Ishikawa (cell line): ENCODE measurements around the gene OR11H7.

Experiments used
- CREB1 ChIP-seq: IDR thresholded peaks from 2 replicates; pipeline ENCODE4 v1.6.1; 2012; ENCODE audit warnings: low read depth
- EGR1 ChIP-seq: IDR thresholded peaks from 2 replicates; pipeline ENCODE4 v1.6.1; 2012
- EP300 ChIP-seq: IDR thresholded peaks from 2 replicates; pipeline ENCODE4 v1.6.1; 2012; ENCODE audit warnings: borderline replicate concordance
- TAF1 ChIP-seq: IDR thresholded peaks from 2 replicates; pipeline ENCODE4 v1.6.1; 2012; ENCODE audit warnings: low read depth, mild to moderate bottlenecking
- TCF12 ChIP-seq: IDR thresholded peaks from 2 replicates; pipeline ENCODE4 v1.6.1; 2012; ENCODE audit warnings: low read depth
- TEAD4 ChIP-seq: IDR thresholded peaks from 2 replicates; pipeline ENCODE4 v1.6.1; 2012
- YY1 ChIP-seq: IDR thresholded peaks from 2 replicates; pipeline ENCODE4 v1.6.1; 2012; ENCODE audit warnings: low read depth
- TF ChIP-seq, protein P1 (sequence below): IDR thresholded peaks from 2 replicates; pipeline ENCODE4 v1.6.1; 2012; ENCODE audit warnings: low read depth, mild to moderate bottlenecking

GRCh38 chr14:20228681-20229080 is at the start of gene OR11H7:
- no peak for TF ChIP-seq TCF12
- TF ChIP-seq EP300: no peak
- TF ChIP-seq, protein P1, sequence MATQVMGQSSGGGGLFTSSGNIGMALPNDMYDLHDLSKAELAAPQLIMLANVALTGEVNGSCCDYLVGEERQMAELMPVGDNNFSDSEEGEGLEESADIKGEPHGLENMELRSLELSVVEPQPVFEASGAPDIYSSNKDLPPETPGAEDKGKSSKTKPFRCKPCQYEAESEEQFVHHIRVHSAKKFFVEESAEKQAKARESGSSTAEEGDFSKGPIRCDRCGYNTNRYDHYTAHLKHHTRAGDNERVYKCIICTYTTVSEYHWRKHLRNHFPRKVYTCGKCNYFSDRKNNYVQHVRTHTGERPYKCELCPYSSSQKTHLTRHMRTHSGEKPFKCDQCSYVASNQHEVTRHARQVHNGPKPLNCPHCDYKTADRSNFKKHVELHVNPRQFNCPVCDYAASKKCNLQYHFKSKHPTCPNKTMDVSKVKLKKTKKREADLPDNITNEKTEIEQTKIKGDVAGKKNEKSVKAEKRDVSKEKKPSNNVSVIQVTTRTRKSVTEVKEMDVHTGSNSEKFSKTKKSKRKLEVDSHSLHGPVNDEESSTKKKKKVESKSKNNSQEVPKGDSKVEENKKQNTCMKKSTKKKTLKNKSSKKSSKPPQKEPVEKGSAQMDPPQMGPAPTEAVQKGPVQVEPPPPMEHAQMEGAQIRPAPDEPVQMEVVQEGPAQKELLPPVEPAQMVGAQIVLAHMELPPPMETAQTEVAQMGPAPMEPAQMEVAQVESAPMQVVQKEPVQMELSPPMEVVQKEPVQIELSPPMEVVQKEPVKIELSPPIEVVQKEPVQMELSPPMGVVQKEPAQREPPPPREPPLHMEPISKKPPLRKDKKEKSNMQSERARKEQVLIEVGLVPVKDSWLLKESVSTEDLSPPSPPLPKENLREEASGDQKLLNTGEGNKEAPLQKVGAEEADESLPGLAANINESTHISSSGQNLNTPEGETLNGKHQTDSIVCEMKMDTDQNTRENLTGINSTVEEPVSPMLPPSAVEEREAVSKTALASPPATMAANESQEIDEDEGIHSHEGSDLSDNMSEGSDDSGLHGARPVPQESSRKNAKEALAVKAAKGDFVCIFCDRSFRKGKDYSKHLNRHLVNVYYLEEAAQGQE: no peak
- TF ChIP-seq CREB1: no peak
- TF ChIP-seq YY1: no peak
- no peak for TF ChIP-seq TAF1
- no peak for TF ChIP-seq EGR1
- no peak for TF ChIP-seq TEAD4
